Mesendoderm (in vitro differentiated cells): ENCODE data around the gene TRIP13.

ENCODE experiments used
- DNase-seq: peaks from one replicate; pipeline ENCODE4 v3.0.0; 2013
- H2AK5ac ChIP-seq: 2 replicates; pipeline ENCODE4 v1.6.1; 2013; ENCODE audit warnings: low read length, inconsistent platforms
- H2BK120ac ChIP-seq: 2 replicates; pipeline ENCODE4 v1.6.1; 2013; ENCODE audit warnings: low read depth, mild to moderate bottlenecking, low read length, moderate library complexity, mixed read lengths
- H2BK15ac ChIP-seq: replicated peaks from 2 replicates; pipeline ENCODE4 v1.6.1; 2013; ENCODE audit warnings: low read depth, mild to moderate bottlenecking, moderate library complexity
- H2BK5ac ChIP-seq: 2 replicates; pipeline ENCODE4 v1.6.1; 2013; ENCODE audit warnings: low read length, inconsistent platforms
- H3K18ac ChIP-seq: 2 replicates; pipeline ENCODE4 v1.6.1; 2013; ENCODE audit warnings: mild to moderate bottlenecking, low read length, mixed read lengths
- H3K23ac ChIP-seq: one replicate; pipeline ENCODE4 v1.6.1; 2013; ENCODE audit warnings: low read length
- H3K27ac ChIP-seq: 2 replicates; pipeline ENCODE4 v1.5.1; 2013; ENCODE audit warnings: low read depth, mild to moderate bottlenecking, inconsistent platforms, low read length, moderate library complexity
- H3K27me3 ChIP-seq: 2 replicates; pipeline ENCODE4 v1.6.1; 2013; ENCODE audit warnings: low read length, control low read depth, mild to moderate bottlenecking, inconsistent platforms; ENCODE audit not compliant: insufficient read depth, poor library complexity
- H3K36me3 ChIP-seq: 2 replicates; pipeline ENCODE4 v1.6.1; 2013; ENCODE audit warnings: low read length, inconsistent platforms; ENCODE audit not compliant: control insufficient read depth, insufficient read depth
- H3K4ac ChIP-seq: one replicate; pipeline ENCODE4 v1.6.1; 2013; ENCODE audit warnings: low read depth, mild to moderate bottlenecking, low read length, moderate library complexity
- H3K4me1 ChIP-seq: 2 replicates; pipeline ENCODE4 v1.6.1; 2013; ENCODE audit warnings: low read depth, low read length, inconsistent platforms; ENCODE audit not compliant: control insufficient read depth
- H3K4me2 ChIP-seq: 2 replicates; pipeline ENCODE4 v1.6.1; 2013; ENCODE audit warnings: low read length
- H3K4me3 ChIP-seq: 2 replicates; pipeline ENCODE4 v1.5.1; 2013; ENCODE audit warnings: mild to moderate bottlenecking, low read length
- H3K56ac ChIP-seq: one replicate; pipeline ENCODE4 v1.6.1; 2013; ENCODE audit warnings: low read length
- H3K79me1 ChIP-seq: 2 replicates; pipeline ENCODE4 v1.6.1; 2013; ENCODE audit warnings: low read length, inconsistent platforms
- H3K79me2 ChIP-seq: 2 replicates; pipeline ENCODE4 v1.6.1; 2013; ENCODE audit warnings: mild to moderate bottlenecking, low read length; ENCODE audit not compliant: control insufficient read depth, insufficient read depth
- H3K9ac ChIP-seq: 2 replicates; pipeline ENCODE4 v1.6.1; 2013; ENCODE audit warnings: low read length, inconsistent platforms
- H4K5ac ChIP-seq: one replicate; pipeline ENCODE4 v1.6.1; 2013; ENCODE audit warnings: low read length
- H4K8ac ChIP-seq: one replicate; pipeline ENCODE4 v1.6.1; 2013; ENCODE audit warnings: low read depth, mild to moderate bottlenecking, control low read depth, low read length, moderate library complexity
- WGBS: extraction: QIAGEN DNeasy Blood & Tissue Kit; methylation state at CpG from one replicate; pipeline ENCODE4 v1.1.7; 2013; ENCODE audit warnings: low lambda C conversion rate, missing lambda C conversion rate; ENCODE audit not compliant: insufficient coverage; ENCODE audit errors: extremely low coverage; 5-methylcytosine and 5-hydroxymethylcytosine counted together

The TRIP13 gene

DNA sequence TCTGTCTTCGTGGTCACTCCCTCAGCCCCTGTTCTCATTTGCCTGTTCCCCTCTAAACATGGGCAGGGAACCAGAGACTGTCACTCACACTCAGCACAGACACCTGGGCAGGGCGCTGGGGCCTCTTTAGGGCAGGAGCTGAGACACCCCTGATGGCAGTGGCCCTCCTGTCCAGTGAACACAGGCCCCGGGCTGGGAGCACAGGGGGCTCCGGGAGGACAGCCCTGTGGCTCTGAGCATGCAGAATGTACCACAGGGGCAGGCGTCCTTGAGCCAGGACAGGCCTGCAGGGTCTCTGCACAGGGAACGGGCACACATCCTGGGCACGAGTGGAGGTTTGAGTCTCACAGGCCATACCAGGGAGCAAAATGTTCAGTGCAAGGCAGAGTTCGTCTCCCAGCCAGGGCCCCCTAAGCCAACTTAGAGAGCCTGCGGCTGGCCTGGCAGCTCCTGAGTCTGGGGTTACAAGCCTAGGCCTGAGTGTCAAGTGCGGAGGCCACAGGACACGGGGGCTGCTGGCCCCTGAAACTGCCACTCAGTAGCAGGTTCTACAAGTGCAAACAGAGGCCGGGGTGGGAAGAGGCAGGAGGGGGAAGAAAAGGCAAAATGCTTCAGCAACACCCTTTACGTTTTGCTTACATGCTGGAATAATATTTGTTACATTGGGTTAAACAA lies 60.0 kb downstream of the TRIP13 start:
- Histone ChIP-seq H3K9ac (no peak overlapping the region), H3K27ac (no peak overlapping the region), H2BK15ac (no peak overlapping the region), H3K18ac (no peak overlapping the region), H3K4me3 (no peak overlapping the region), H3K56ac (no peak overlapping the region), H4K5ac (no peak overlapping the region), H3K4ac (no peak overlapping the region), H2BK120ac (no peak overlapping the region), H3K79me2 (no peaks in the 10 kb centered on the region), H3K4me2 (no peak overlapping the region), H3K36me3 (no peaks in the 10 kb centered on the region), H3K27me3 (no peaks in the 10 kb centered on the region), H4K8ac (no peak overlapping the region), H2AK5ac (no peak overlapping the region), H3K4me1 (no peaks in the 10 kb centered on the region), H2BK5ac (no peak overlapping the region), H3K79me1 (no peaks in the 10 kb centered on the region), H3K23ac (no peak overlapping the region)
- DNase-seq, result no peak
- no CpG with 5 or more reads among the region's 13 CpGs for WGBS

GRCh38 chr5:953535-954449 lies 61.1 kb downstream of the TRIP13 start:
- no peaks in the 10 kb centered on the region for H3K4me1 ChIP-seq
- H3K36me3 ChIP-seq, result no peaks in the 10 kb centered on the region
- no peak overlapping the region for H3K4ac ChIP-seq
- H4K5ac ChIP-seq, result no peak overlapping the region
- no peak overlapping the region for H3K4me3 ChIP-seq
- H3K79me2 ChIP-seq, result no peaks in the 10 kb centered on the region
- H3K79me1 ChIP-seq, result no peaks in the 10 kb centered on the region
- H4K8ac ChIP-seq, result no peak overlapping the region
- no peak overlapping the region for H3K56ac ChIP-seq
- no peaks in the 10 kb centered on the region for H3K27me3 ChIP-seq
- H3K27ac ChIP-seq, result no peak overlapping the region
- H3K9ac ChIP-seq, result no peak overlapping the region
- H3K23ac ChIP-seq, result no peak overlapping the region
- H2BK120ac ChIP-seq, result no peak overlapping the region
- no peak overlapping the region for H2AK5ac ChIP-seq
- WGBS, result no CpG with 5 or more reads among the region's 24 CpGs
- H2BK15ac ChIP-seq, result no peak overlapping the region
- no peak overlapping the region for H3K18ac ChIP-seq
- no peak overlapping the region for H2BK5ac ChIP-seq
- no peak overlapping the region for H3K4me2 ChIP-seq
- DNase-seq, result no peak

DNA sequence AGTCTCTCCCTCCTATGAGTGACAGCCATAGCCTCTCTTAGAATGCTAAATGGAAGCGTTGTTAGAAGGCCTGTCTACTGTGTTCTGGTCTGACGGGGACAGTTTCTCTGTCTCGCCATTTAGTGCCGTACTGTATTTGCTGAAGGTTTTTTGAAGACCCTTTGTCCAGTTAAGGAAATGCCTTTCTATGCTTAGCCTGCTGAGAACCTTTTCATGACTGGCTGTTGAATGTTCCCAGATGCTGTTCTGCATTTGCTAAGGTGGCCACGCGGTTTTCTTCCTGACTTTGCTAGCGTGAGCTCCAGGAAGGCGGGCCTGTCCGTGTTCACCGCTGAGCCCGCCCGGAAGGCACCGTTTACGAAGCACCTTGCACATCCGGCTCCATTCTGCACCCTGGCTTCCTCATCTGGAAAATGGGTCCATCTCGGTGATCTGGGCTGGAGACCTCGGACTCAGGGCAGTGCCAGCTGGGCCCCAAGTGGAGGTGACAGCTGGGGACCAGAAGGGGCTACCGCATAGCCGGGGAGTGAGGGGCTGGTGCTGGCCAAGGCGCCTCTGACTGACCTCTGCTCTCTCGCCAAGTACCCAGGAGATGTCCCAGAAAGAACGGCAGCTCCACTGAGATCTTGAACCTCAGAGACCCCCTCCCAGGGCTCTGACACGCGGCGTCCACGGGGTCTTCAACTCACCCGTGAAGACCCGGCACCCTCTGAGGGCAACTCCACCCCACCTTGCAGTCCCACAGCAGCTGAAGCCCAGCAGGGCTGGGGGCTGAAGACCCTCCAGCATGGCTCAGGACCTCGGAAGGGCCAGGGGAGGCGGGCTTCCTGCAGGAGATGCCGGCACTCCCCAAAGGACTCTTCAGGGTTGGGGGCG lies 63.4 kb downstream of the TRIP13 start:
- Histone ChIP-seq H3K18ac (no peak overlapping the region), H4K8ac (no peak overlapping the region), H3K36me3 (no peaks in the 10 kb centered on the region), H4K5ac (no peak overlapping the region), H3K27ac (no peak overlapping the region), H3K4me1 (no peaks in the 10 kb centered on the region), H3K79me1 (no peaks in the 10 kb centered on the region), H2BK5ac (no peak overlapping the region), H3K27me3 (no peaks in the 10 kb centered on the region), H2BK15ac (no peak overlapping the region), H3K4me2 (no peak overlapping the region), H3K23ac (no peak overlapping the region), H3K56ac (no peak overlapping the region), H3K4ac (no peak overlapping the region), H2BK120ac (no peak overlapping the region), H3K79me2 (no peaks in the 10 kb centered on the region), H3K9ac (no peak overlapping the region), H3K4me3 (no peak overlapping the region), H2AK5ac (no peak overlapping the region)
- DNase-seq, result no peak
- WGBS, result no CpG with 5 or more reads among the region's 32 CpGs

- DNase-seq, result peak; percentile 40
- Histone ChIP-seq H3K23ac (no peak overlapping the region), H3K4me1 (no peaks in the 10 kb centered on the region), H3K18ac (no peak overlapping the region), H4K5ac (no peak overlapping the region), H3K36me3 (no peaks in the 10 kb centered on the region), H2AK5ac (no peak overlapping the region), H3K27me3 (no peaks in the 10 kb centered on the region), H3K79me2 (no peaks in the 10 kb centered on the region), H2BK15ac (no peak overlapping the region), H3K4me3 (no peak overlapping the region), H3K9ac (no peak overlapping the region), H2BK120ac (no peak overlapping the region), H3K4me2 (no peak overlapping the region), H3K56ac (no peak overlapping the region), H3K4ac (no peak overlapping the region), H3K27ac (no peak overlapping the region), H4K8ac (no peak overlapping the region), H2BK5ac (no peak overlapping the region), H3K79me1 (no peaks in the 10 kb centered on the region)
- no CpG with 5 or more reads among the region's 26 CpGs for WGBS
Measured at GRCh38 chr5:956941-957747, 64.5 kb downstream of the TRIP13 start.

DNA sequence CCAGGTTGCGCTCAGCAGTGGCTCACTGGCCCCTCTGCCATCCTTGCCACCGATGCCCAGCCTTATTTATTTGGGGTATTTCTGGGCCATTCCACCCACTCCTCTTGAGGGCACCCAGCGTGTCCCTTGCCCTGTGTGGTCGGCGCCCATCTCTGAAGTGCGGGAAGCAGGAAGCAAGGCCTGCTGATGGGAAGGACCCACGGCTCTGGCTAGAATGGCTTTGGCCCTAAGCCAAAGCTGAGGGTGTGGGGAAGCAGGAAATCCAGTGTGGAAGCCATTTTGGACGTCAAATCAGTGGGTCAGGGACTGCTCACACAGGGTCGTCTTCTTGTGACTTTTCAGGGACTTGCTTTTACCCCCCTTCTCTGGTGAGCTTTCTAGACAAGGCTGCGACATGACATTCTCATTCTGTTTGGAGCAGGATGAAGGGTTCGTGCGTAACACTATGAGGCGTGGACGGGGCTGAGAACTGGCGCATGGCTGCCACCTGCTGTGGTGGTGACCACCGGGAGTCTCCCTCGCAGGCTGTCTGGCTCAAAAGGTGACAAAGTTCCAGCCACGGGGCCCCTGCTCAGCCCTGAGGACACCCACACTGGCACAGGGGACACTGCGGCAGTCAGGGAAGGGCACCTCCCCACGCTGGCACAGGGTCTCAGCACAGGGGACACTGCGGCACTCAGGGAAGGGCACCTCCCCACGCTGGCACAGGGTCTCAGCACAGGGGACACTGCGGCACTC lies 65.2 kb downstream of the TRIP13 start:
- Histone ChIP-seq H3K4me3 (no peak overlapping the region), H3K56ac (no peak overlapping the region), H4K5ac (no peak overlapping the region), H3K36me3 (no peaks in the 10 kb centered on the region), H3K79me2 (no peaks in the 10 kb centered on the region), H2BK120ac (no peak overlapping the region), H3K4me1 (no peaks in the 10 kb centered on the region), H3K23ac (no peak overlapping the region), H4K8ac (no peak overlapping the region), H2BK15ac (no peak overlapping the region), H2BK5ac (no peak overlapping the region), H3K27me3 (no peaks in the 10 kb centered on the region), H3K9ac (no peak overlapping the region), H2AK5ac (no peak overlapping the region), H3K79me1 (no peaks in the 10 kb centered on the region), H3K4ac (no peak overlapping the region), H3K18ac (no peak overlapping the region), H3K4me2 (no peak overlapping the region), H3K27ac (no peak overlapping the region)
- DNase-seq, result no peak
- no CpG with 5 or more reads among the region's 23 CpGs for WGBS
